NCI-H82 (cell line): ENCODE data around the gene ZNF732.
A peak's percentile ranks its signal among the peaks of the same experiment; 100 is the strongest.
"Not testable (repeated sequence)": the region's sequence is repeated elsewhere in the genome, so short reads cannot be mapped to it uniquely, and the experiment has no call there.

Source experiments
- DNase-seq: peaks from one replicate; lab custom pipeline; 2025; lab: John Stamatoyannopoulos, UW

ZNF732 gene

GRCh38 chr4:304969-305680 lies at the start of gene ZNF732:
Gene ZNF732, minus strand, starts transcription at chr4:305474. Its CDS starts 164 bp downstream, at chr4:305310.
- DNase-seq = peak; percentile 42

- no peak for DNase-seq
Observed at GRCh38 chr4:340011-340410, 34.7 kb upstream of the ZNF732 start.

- DNase-seq = no peak
Observed at GRCh38 chr4:338759-339097, 33.5 kb upstream of the ZNF732 start.

- peak; percentile 22 for DNase-seq
Observed at GRCh38 chr4:337932-338758, 32.9 kb upstream of the ZNF732 start.

GRCh38 chr4:337143-337931 lies 32.1 kb upstream of the ZNF732 start, which contains the start of gene ZNF141:
Gene ZNF141, plus strand, starts transcription at chr4:337814. Its CDS starts 170 bp downstream, at chr4:337984.
- DNase-seq = peak; percentile 87

GRCh38 chr4:336893-337142 lies 31.5 kb upstream of the ZNF732 start:
- DNase-seq = no peak

- DNase-seq = peak; percentile 1
Observed at GRCh38 chr4:336099-336892, 31.0 kb upstream of the ZNF732 start.

GRCh38 chr4:335515-335914 lies 30.2 kb upstream of the ZNF732 start:
- no peak for DNase-seq

- DNase-seq = no peak
Observed at GRCh38 chr4:328729-329128, 23.5 kb upstream of the ZNF732 start.

GRCh38 chr4:314296-314903 lies 9.1 kb upstream of the ZNF732 start:
- DNase-seq = no peak

GRCh38 chr4:309807-310206 lies 4.5 kb upstream of the ZNF732 start:
- DNase-seq = no peak

- no peak for DNase-seq
Observed at GRCh38 chr4:306551-306961, 1.3 kb upstream of the ZNF732 start.

GRCh38 chr4:304516-304915 lies 758 bp downstream of the ZNF732 start:
- not testable (repeated sequence) for DNase-seq

GRCh38 chr4:302381-302780 lies 2.9 kb downstream of the ZNF732 start:
- no peak for DNase-seq

GRCh38 chr4:294732-295131 lies 10.5 kb downstream of the ZNF732 start:
- DNase-seq = no peak

GRCh38 chr4:288891-289290 lies 16.4 kb downstream of the ZNF732 start:
- DNase-seq = no peak

GRCh38 chr4:273309-274017 lies 31.8 kb downstream of the ZNF732 start:
- no peak for DNase-seq

- no peak for DNase-seq
Observed at GRCh38 chr4:271492-272103, 33.7 kb downstream of the ZNF732 start.

- peak; percentile 55 for DNase-seq
Observed at GRCh38 chr4:259240-259639, 46.0 kb downstream of the ZNF732 start.

- DNase-seq = no peak
Observed at GRCh38 chr4:256492-256891, 48.8 kb downstream of the ZNF732 start.
